Heart left ventricle (tissue), 13 donors: ENCODE results near the gene CCNA2.

Source experiments
- CTCF ChIP-seq, 12 donors: fragments of 200-600 bp; sonication (generic) in 4 of 12; IDR thresholded peaks; one replicate each; pipeline versions ENCODE4 v1.5.0 to v1.8.0; 2018 to 2022; ENCODE audit warnings: antibody characterized with exemption in 12 of 12, mild to moderate bottlenecking in 5 of 12
- POLR2A ChIP-seq, 2 donors: fragments of 450-650 bp; IDR thresholded peaks; one replicate each; pipeline ENCODE4 v1.6.1; 2017; ENCODE audit warnings: antibody characterized with exemption in 2 of 2, mild to moderate bottlenecking in 2 of 2, moderate library complexity in 2 of 2
- donor health status: ischemic (EF 13 %, LVEDD 7.1; RV severe dilation, severe dysfunction).
- donor health status: DM: no; HTN: yes; CAD: no.
- donor health status: DM: no; HTN: no; CAD: no.
- donor health status: ischemic (EF 25% LVEDD 6.9; RV normal size, moderate dysfunction).
- donor health status: ischemic (EF 25% LVEDD 5.7; RV mildly dilated, moderate dysfunction).
- donor health status: ischemic (EF 35%, LVEDD 5.7; RV mildly dilated, moderate dysfunction).
- donor health status: nonischemic (EF 11% LVEDD 7.7; RV severe dilation, severe dysfunction).
- donor health status: DM: yes; HTN: yes; CAD: no.
- donor health status: PGD.
- donor health status: ischemic (EF 29% LVEDD 5.4; RV normal size, mild dysfunction).
- donor health status: nonischemic (EF 23%, LVEDD 6.1; RV moderate dilation, normal function).

- TF ChIP-seq CTCF (IDR thresholded peaks at IDR 0.05) (no peak), POLR2A (IDR thresholded peaks at IDR 0.05) (no peak)
These were observed 54.3 kb downstream of the CCNA2 start for GRCh38 chr4:121769341-121769740.
